GM23338 (cell line): ENCODE results near the gene NPY1R. TPM values are rescaled to one million over a fixed set of nuclear protein-coding genes. Genes with fewer than 3 reads are reported as not detected.

Experiments
- ATAC-seq: fragments of 200-7000 bp; cut with Tn5 transposase; 3 replicates; pipeline ENCODE4 v1.9.1; 2020
- DNase-seq: peaks from one replicate; pipeline ENCODE4 v3.0.0-alpha.2; 2015; ENCODE audit warnings: low spot score
- H2AFZ ChIP-seq: fragments of 200-600 bp; sonication (generic); 2 replicates; pipeline ENCODE4 v1.8.0; 2016; ENCODE audit warnings: antibody characterized with exemption, mild to moderate bottlenecking, moderate library complexity
- H3F3A ChIP-seq: fragments of 200-600 bp; sonication (generic); replicated peaks from 2 replicates; pipeline ENCODE4 v1.8.0; 2017; ENCODE audit warnings: antibody characterized with exemption, mixed run types, low read depth
- H3K27ac ChIP-seq: fragments of 200-600 bp; sonication (generic); 2 replicates; pipeline ENCODE4 v1.6.1; 2016; ENCODE audit warnings: low read depth
- H3K27me3 ChIP-seq: fragments of 200-600 bp; sonication (generic); 2 replicates; pipeline ENCODE4 v1.8.0; 2016; ENCODE audit warnings: mild to moderate bottlenecking, mixed run types, moderate library complexity; ENCODE audit not compliant: insufficient read depth
- H3K36me3 ChIP-seq: fragments of 200-600 bp; sonication (generic); 2 replicates; pipeline ENCODE4 v1.8.0; 2016; ENCODE audit warnings: mild to moderate bottlenecking; ENCODE audit not compliant: insufficient read depth
- H3K4me1 ChIP-seq: fragments of 200-600 bp; sonication (generic); 2 replicates; pipeline ENCODE4 v1.8.0; 2016; ENCODE audit warnings: mild to moderate bottlenecking, moderate library complexity; ENCODE audit not compliant: insufficient read depth
- H3K4me2 ChIP-seq: fragments of 200-600 bp; sonication (generic); 2 replicates; pipeline ENCODE4 v1.7.1; 2017; ENCODE audit warnings: mixed run types
- H3K4me3 ChIP-seq: fragments of 200-600 bp; sonication (generic); 2 replicates; pipeline ENCODE4 v1.6.1; 2016; ENCODE audit warnings: mixed run types
- H3K79me2 ChIP-seq: fragments of 200-600 bp; sonication (generic); replicated peaks from 2 replicates; pipeline ENCODE4 v1.8.0; 2017; ENCODE audit warnings: mild to moderate bottlenecking; ENCODE audit not compliant: insufficient read depth
- H3K9me2 ChIP-seq: fragments of 200-600 bp; sonication (generic); 2 replicates; pipeline ENCODE4 v1.8.0; 2017; ENCODE audit not compliant: insufficient read depth
- H4K20me1 ChIP-seq: fragments of 200-600 bp; sonication (generic); replicated peaks from 2 replicates; pipeline ENCODE4 v1.8.0; 2017; ENCODE audit warnings: mild to moderate bottlenecking; ENCODE audit not compliant: insufficient read depth
- H3K27ac Mint-ChIP-seq: 2 replicates; pipeline ENCODE4 v1.8.0; 2020; ENCODE audit warnings: inconsistent platforms, mild to moderate bottlenecking, moderate library complexity, mixed read lengths
- H3K27me3 Mint-ChIP-seq: 3 replicates; pipeline ENCODE4 v1.8.0; 2022; ENCODE audit warnings: low read depth, mild to moderate bottlenecking, moderate library complexity, mixed read lengths, inconsistent platforms; ENCODE audit not compliant: insufficient read depth, poor library complexity
- H3K36me3 Mint-ChIP-seq: 3 replicates; pipeline ENCODE4 v1.8.0; 2021; ENCODE audit warnings: low read depth, mild to moderate bottlenecking, inconsistent platforms, moderate library complexity, mixed read lengths
- H3K4me1 Mint-ChIP-seq: 3 replicates; pipeline ENCODE4 v1.8.0; 2020; ENCODE audit warnings: mild to moderate bottlenecking, inconsistent platforms, mixed read lengths
- H3K4me3 Mint-ChIP-seq: 3 replicates; pipeline ENCODE4 v1.8.0; 2021; ENCODE audit warnings: moderate library complexity, mild to moderate bottlenecking, inconsistent platforms, mixed read lengths
- H3K9me3 Mint-ChIP-seq: 3 replicates; pipeline ENCODE4 v1.8.0; 2020; ENCODE audit warnings: moderate library complexity, mild to moderate bottlenecking, inconsistent platforms, mixed read lengths
- CTCF ChIP-seq, 2 experiments: fragments of 200-600 bp in 1 of 2; sonication (generic) in 1 of 2; conservative IDR thresholded peaks; 2 replicates each; pipeline versions ENCODE4 v1.5.1 to v1.6.1; 2016 to 2017; ENCODE audit warnings: antibody characterized with exemption in 2 of 2, low read depth in 2 of 2, mild to moderate bottlenecking in 2 of 2, moderate library complexity in 1 of 2
- ETS1 ChIP-seq: IDR thresholded peaks from 2 replicates; pipeline ENCODE4 v1.6.1; 2016; ENCODE audit warnings: antibody characterized with exemption
- JUNB ChIP-seq: IDR thresholded peaks from one replicate; pipeline ENCODE4 v1.6.1; 2016; ENCODE audit warnings: antibody characterized with exemption; ENCODE audit not compliant: unreplicated experiment
- NANOG ChIP-seq: IDR thresholded peaks from 2 replicates; pipeline ENCODE4 v1.6.1; 2016; ENCODE audit warnings: antibody characterized with exemption, borderline replicate concordance
- POLR2AphosphoS5 ChIP-seq: IDR thresholded peaks from 2 replicates; pipeline ENCODE4 v1.6.1; 2016; ENCODE audit warnings: antibody characterized with exemption, low read depth
- REST ChIP-seq: IDR thresholded peaks from one replicate; pipeline ENCODE4 v1.6.1; 2018; ENCODE audit warnings: antibody characterized with exemption; ENCODE audit not compliant: unreplicated experiment
- STAT1 ChIP-seq: IDR thresholded peaks from one replicate; pipeline ENCODE4 v1.6.1; 2016; ENCODE audit warnings: antibody characterized with exemption; ENCODE audit not compliant: unreplicated experiment
- ZNF462 ChIP-seq: fragments of 250-450 bp; sonication (Bioruptor Pico); IDR thresholded peaks from 2 replicates; pipeline ENCODE4 v1.5.0; 2020; ENCODE audit warnings: mild to moderate bottlenecking, moderate library complexity
- polyA plus RNA-seq: library from polyadenylated mRNA; unstranded; fragments of >200 nt; fragmentation: Nextera tagmentation; extraction: Ambion mirVana; gene quantifications from 2 replicates; pipeline ENCODE4 v1.2.1, GENCODE V29; 2016
- total RNA-seq: library from RNA; depleted of rRNA; stranded (reverse); fragments of >200 nt; shearing (Covaris generic); gene quantifications from 2 replicates; pipeline ENCODE4 v1.2.3, GENCODE V29; 2014

NPY1R gene
- total and polyA plus RNA-seq, 2 experiments from 2014 or later = 3.1 to 7.4 TPM

- ATAC-seq (peak; percentile 87), DNase-seq (peak; percentile 52)
- Histone ChIP-seq H3K27me3 (peaks cover 41% of the 10 kb centered on the region), H4K20me1 (no peaks in the 10 kb centered on the region), H3K36me3 (no peaks in the 10 kb centered on the region), H3K9me2 (no peaks in the 10 kb centered on the region), H3K27ac (no peak within 1 kb of the TSS), H3F3A (no peaks in the 10 kb centered on the region), H3K4me3 (peak within 1 kb of the TSS; percentile 89), H3K79me2 (no peaks in the 10 kb centered on the region), H3K4me1 (peaks cover 10% of the 10 kb centered on the region; the same call in 1 of the 2 replicates), H2AFZ (peak within 1 kb of the TSS; percentile 99), H3K4me2 (peak within 1 kb of the TSS; percentile 91)
- peaks cover 14% of the 10 kb centered on the region for H3K4me1 Mint-ChIP-seq
- no peaks in the 10 kb centered on the region for H3K36me3 Mint-ChIP-seq
- H3K27me3 Mint-ChIP-seq = peaks cover 17% of the 10 kb centered on the region
- TF ChIP-seq NANOG = no peak
- no peak for TF ChIP-seq STAT1
- no peak for TF ChIP-seq ZNF462 (CRISPR knock-in tag)
- TF ChIP-seq POLR2AphosphoS5 = no peak
- no peak for TF ChIP-seq JUNB
- TF ChIP-seq ETS1 = no peak
- TF ChIP-seq CTCF (conservative IDR thresholded peaks at IDR 0.05; ENCODE audit: low read depth in 2 of 2) = no peak
- TF ChIP-seq REST = no peak
- no peak within 1 kb of the TSS for H3K27ac Mint-ChIP-seq
- peak within 1 kb of the TSS; percentile 86 for H3K4me3 Mint-ChIP-seq
- no peaks in the 10 kb centered on the region for H3K9me3 Mint-ChIP-seq
These were observed 11.3 kb upstream of the NPY1R start, which contains the start of gene NPY5R for GRCh38 chr4:163343604-163344146. NPY5R (plus strand) TSS chr4:163343892; CDS start chr4:163350274, 6,382 bp downstream.
